Muscle of leg (tissue), 11 donors: ENCODE results near the gene AXIN2. TPM values are rescaled to one million over a fixed set of nuclear protein-coding genes. Genes with fewer than 3 reads are reported as not detected.
"Not testable (repeated sequence)": the region's sequence is repeated elsewhere in the genome, so short reads cannot be mapped to it uniquely, and the experiment has no call there.

ENCODE experiments used
- DNase-seq: peaks from one replicate; pipeline ENCODE4 v3.0.0; 2013
- H3K27ac ChIP-seq: one replicate; pipeline ENCODE4 v1.5.1; 2013; ENCODE audit warnings: mild to moderate bottlenecking, low read length, control low read depth
- H3K27me3 ChIP-seq: one replicate; pipeline ENCODE4 v1.6.1; 2013; ENCODE audit warnings: low read length; ENCODE audit not compliant: control insufficient read depth, insufficient read depth
- H3K36me3 ChIP-seq: one replicate; pipeline ENCODE4 v1.6.1; 2013; ENCODE audit warnings: low read length; ENCODE audit not compliant: control insufficient read depth, insufficient read depth
- H3K4me1 ChIP-seq: one replicate; pipeline ENCODE4 v1.6.1; 2013; ENCODE audit warnings: low read length; ENCODE audit not compliant: control insufficient read depth, insufficient read depth
- H3K4me3 ChIP-seq: one replicate; pipeline ENCODE4 v1.5.1; 2013; ENCODE audit warnings: low read length, control low read depth
- H3K9me3 ChIP-seq: replicated peaks from 2 replicates; pipeline ENCODE4 v1.6.1; 2013; ENCODE audit warnings: low read depth, low read length; ENCODE audit not compliant: control insufficient read depth
- WGBS: methylation state at CpG from one replicate; pipeline ENCODE4 v1.1.5; 2013; ENCODE audit warnings: missing lambda C conversion rate; ENCODE audit not compliant: insufficient coverage; 5-methylcytosine and 5-hydroxymethylcytosine counted together
- polyA plus RNA-seq, 8 donors: library from polyadenylated mRNA; unstranded; fragments of 120-200 nt; gene quantifications; one replicate each; pipeline versions ENCODE4 v1.2.1 to v1.2.3, GENCODE V29; 2013; ENCODE audit warnings: inconsistent platforms in 1 of 8, low replicate concordance in 1 of 8; ENCODE audit not compliant: insufficient read length in 8 of 8, insufficient read depth in 1 of 8
- total RNA-seq: library from RNA; stranded (reverse); fragments of 120-200 nt; gene quantifications from one replicate; pipeline ENCODE4 v1.2.4, GENCODE V29; 2013

Gene AXIN2
- total and polyA plus RNA-seq, 9 donors: 9.9 to 17.7 (median 13.9) TPM

GRCh38 chr17:65531256-65532100 is 30.0 kb downstream of the AXIN2 start:
- Histone ChIP-seq H3K9me3 (no peaks in the 10 kb centered on the region), H3K27me3 (no peaks in the 10 kb centered on the region), H3K4me3 (no peak overlapping the region), H3K4me1 (peaks cover 34% of the 10 kb centered on the region), H3K27ac (peak overlapping the region; percentile 32), H3K36me3 (peaks cover 68% of the 10 kb centered on the region)
- 37% methylated on average over 8 of the region's 16 CpGs for WGBS
- DNase-seq: peak; percentile 66

GRCh38 chr17:65530523-65531255 is 30.8 kb downstream of the AXIN2 start:
- peaks cover 31% of the 10 kb centered on the region for H3K4me1 ChIP-seq
- no peaks in the 10 kb centered on the region for H3K27me3 ChIP-seq
- no peak overlapping the region for H3K4me3 ChIP-seq
- no peak overlapping the region for H3K27ac ChIP-seq
- WGBS: 50% methylated on average over 10 of the region's 10 CpGs
- H3K9me3 ChIP-seq: no peaks in the 10 kb centered on the region
- peaks cover 60% of the 10 kb centered on the region for H3K36me3 ChIP-seq
- peak; percentile 63 for DNase-seq

GRCh38 chr17:65529761-65530522 is 31.5 kb downstream of the AXIN2 start:
- H3K36me3 ChIP-seq: peaks cover 52% of the 10 kb centered on the region
- 82% methylated on average over 15 of the region's 17 CpGs for WGBS
- no peak overlapping the region for H3K27ac ChIP-seq
- no peak for DNase-seq
- H3K9me3 ChIP-seq: no peaks in the 10 kb centered on the region
- H3K4me3 ChIP-seq: no peak overlapping the region
- H3K27me3 ChIP-seq: no peaks in the 10 kb centered on the region
- peaks cover 31% of the 10 kb centered on the region for H3K4me1 ChIP-seq

GRCh38 chr17:65529040-65529633 is 32.3 kb downstream of the AXIN2 start:
- DNase-seq: no peak
- Histone ChIP-seq H3K9me3 (no peaks in the 10 kb centered on the region), H3K4me3 (no peak overlapping the region), H3K36me3 (peaks cover 46% of the 10 kb centered on the region), H3K27ac (no peak overlapping the region), H3K4me1 (peaks cover 31% of the 10 kb centered on the region), H3K27me3 (no peaks in the 10 kb centered on the region)
- WGBS: 90% methylated on average over 2 of the region's 7 CpGs

- no peak for DNase-seq
- Histone ChIP-seq H3K36me3 (peaks cover 35% of the 10 kb centered on the region), H3K4me1 (peaks cover 29% of the 10 kb centered on the region), H3K27me3 (no peaks in the 10 kb centered on the region), H3K4me3 (no peak overlapping the region), H3K27ac (no peak overlapping the region), H3K9me3 (no peaks in the 10 kb centered on the region)
- 83% methylated on average over 7 of the region's 16 CpGs for whole genome bisulfite sequencing
Observed at GRCh38 chr17:65527857-65528591, 33.4 kb downstream of the AXIN2 start.

- Histone ChIP-seq H3K4me3 (no peak overlapping the region), H3K4me1 (peaks cover 22% of the 10 kb centered on the region), H3K36me3 (peaks cover 28% of the 10 kb centered on the region), H3K9me3 (no peaks in the 10 kb centered on the region), H3K27me3 (no peaks in the 10 kb centered on the region), H3K27ac (no peak overlapping the region)
- no peak for DNase-seq
- 91% methylated on average over 6 of the region's 8 CpGs for WGBS
Observed at GRCh38 chr17:65527381-65527780, 34.1 kb downstream of the AXIN2 start.

GRCh38 chr17:65526854-65527253 is 34.6 kb downstream of the AXIN2 start:
- peaks cover 17% of the 10 kb centered on the region for H3K4me1 ChIP-seq
- not testable (repeated sequence) for H3K27me3 ChIP-seq, DNase-seq, H3K27ac ChIP-seq, H3K9me3 ChIP-seq, H3K4me3 ChIP-seq
- peaks cover 23% of the 10 kb centered on the region for H3K36me3 ChIP-seq
- WGBS: no CpG with 5 or more reads among the region's 7 CpGs

- Histone ChIP-seq H3K9me3 (no peaks in the 10 kb centered on the region), H3K4me3 (no peak overlapping the region), H3K27ac (no peak overlapping the region), H3K27me3 (no peaks in the 10 kb centered on the region), H3K36me3 (peaks cover 11% of the 10 kb centered on the region), H3K4me1 (no peaks in the 10 kb centered on the region)
- DNase-seq: no peak
- 68% methylated on average over 10 of the region's 16 CpGs for WGBS
Observed at GRCh38 chr17:65523853-65524664, 37.4 kb downstream of the AXIN2 start.

GRCh38 chr17:65523411-65523810 is 38.0 kb downstream of the AXIN2 start:
- H3K4me3 ChIP-seq: no peak overlapping the region
- H3K27me3 ChIP-seq: no peaks in the 10 kb centered on the region
- H3K27ac ChIP-seq: no peak overlapping the region
- peaks cover 7% of the 10 kb centered on the region for H3K36me3 ChIP-seq
- DNase-seq: no peak
- H3K9me3 ChIP-seq: no peaks in the 10 kb centered on the region
- no peaks in the 10 kb centered on the region for H3K4me1 ChIP-seq
- no CpG with 5 or more reads among the region's 1 CpG for WGBS
